Measurements from ENCODE around the gene AFAP1L1.
A peak's percentile ranks its signal among the peaks of the same experiment; 100 is the strongest.
"Not testable (repeated sequence)": the region's sequence is repeated elsewhere in the genome, so short reads cannot be mapped to it uniquely, and the experiment has no call there.

The AFAP1L1 gene

GRCh38 chr5:149388498-149389190 is 117.0 kb downstream of the AFAP1L1 start:
- Histone ChIP-seq H3K36me3 (no peaks in the 10 kb centered on the region), H3K27ac (peak overlapping the region; percentile 39), H3K4me3 (ENCODE audit: low read depth, low read length) (no peak overlapping the region), H3K27me3 (ENCODE audit: insufficient read depth, low read depth, severe bottlenecking) (no peaks in the 10 kb centered on the region), H3K9me3 (ENCODE audit: severe bottlenecking) (no peaks in the 10 kb centered on the region)
- DNase-seq = no peak
- TF ChIP-seq CTCF (IDR thresholded peaks at IDR 0.05; ENCODE audit: low read depth, low read length) = no peak

- Histone ChIP-seq H3K4me3 (ENCODE audit: low read depth, low read length) (no peak overlapping the region), H3K27me3 (ENCODE audit: insufficient read depth, low read depth, severe bottlenecking) (no peaks in the 10 kb centered on the region), H3K27ac (peak overlapping the region; percentile 68), H3K36me3 (no peaks in the 10 kb centered on the region), H3K9me3 (ENCODE audit: severe bottlenecking) (no peaks in the 10 kb centered on the region)
- TF ChIP-seq CTCF (IDR thresholded peaks at IDR 0.05; ENCODE audit: low read depth, low read length) = no peak
- DNase-seq = peak; percentile 94
Observed at GRCh38 chr5:149389552-149390495, 118.2 kb downstream of the AFAP1L1 start.

GRCh38 chr5:149391076-149391475 is 119.4 kb downstream of the AFAP1L1 start:
- DNase-seq = peak; percentile 91
- H3K27me3 ChIP-seq (ENCODE audit: insufficient read depth, low read depth, severe bottlenecking) = not testable (repeated sequence)

More at GRCh38 chr5:149391076-149391475, 119.4 kb downstream of the AFAP1L1 start:
- not testable (repeated sequence) for H3K36me3 ChIP-seq; H3K9me3 ChIP-seq (ENCODE audit: severe bottlenecking); H3K4me3 ChIP-seq (ENCODE audit: low read depth, low read length)
- H3K27ac ChIP-seq = peak overlapping the region; percentile 68
